ENCODE measurements around the gene MYOF. TPM values are rescaled to one million over a fixed set of nuclear protein-coding genes. Genes with fewer than 3 reads are reported as not detected.
"Not testable (repeated sequence)": the region's sequence is repeated elsewhere in the genome, so short reads cannot be mapped to it uniquely, and the experiment has no call there.

MYOF gene
- total and polyA plus RNA-seq, 7 experiments from 2014 or later, result 0.57 to 31.2 (median 1.5) TPM; not detected in 2

DNA sequence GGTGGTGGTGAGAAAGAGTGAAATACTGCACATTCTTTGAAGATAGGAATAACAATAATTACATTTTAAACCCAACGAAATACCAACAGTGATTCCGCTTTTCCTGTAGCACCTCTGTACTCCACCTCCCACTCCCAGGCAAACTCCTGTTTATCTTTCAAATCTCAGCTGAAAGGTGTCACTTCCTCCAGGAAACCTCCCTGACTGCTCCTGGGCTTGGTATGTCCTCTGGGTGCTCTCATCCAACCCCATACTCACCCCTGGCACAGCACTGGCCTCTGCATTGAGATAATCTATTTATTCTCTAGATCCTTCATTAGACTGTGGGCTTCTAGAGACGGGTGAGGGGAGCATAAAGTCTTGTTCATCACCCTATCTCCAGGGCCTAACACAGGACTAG lies 148.0 kb downstream of the MYOF start:
- CTCF ChIA-PET, result no interaction called here
- no peak for DNase-seq
- intact Hi-C loops (cut with micrococcal nuclease), result no loop called here
- ATAC-seq, result no peak
- H3K4me3 ChIP-seq (ENCODE audit: low read length), result no peak overlapping the region
- H3K27me3 ChIP-seq (ENCODE audit: control insufficient read depth in 2 of 2, insufficient read depth in 2 of 2, low read length in 2 of 2), result no peaks in the 10 kb centered on the region
- no peak overlapping the region for H3K4me3 Mint-ChIP-seq
- no peaks in the 10 kb centered on the region for H3K36me3 ChIP-seq (ENCODE audit: control insufficient read depth in 2 of 3, insufficient read depth in 3 of 3, low read length in 3 of 3)
- no peak overlapping the region for H3K27ac ChIP-seq (ENCODE audit: low read depth, low read length)
- no peaks in the 10 kb centered on the region for H3K36me3 Mint-ChIP-seq
- POLR2A ChIA-PET, result no interaction called here
- no peak overlapping the region for H3K27ac Mint-ChIP-seq
- no peaks in the 10 kb centered on the region for H3K4me1 ChIP-seq (ENCODE audit: control insufficient read depth in 2 of 2, insufficient read depth in 2 of 2, low read length in 2 of 2)
- H3K9me3 ChIP-seq (ENCODE audit: control insufficient read depth in 2 of 3, low read length in 3 of 3), result no peaks in the 10 kb centered on the region
- peaks cover 0 to 10% (median 4%) of the 10 kb centered on the region in 5 donors for H3K27me3 Mint-ChIP-seq
- H3K4me1 Mint-ChIP-seq, result no peaks in the 10 kb centered on the region
- H3K9me3 Mint-ChIP-seq, result no peaks in the 10 kb centered on the region

DNA sequence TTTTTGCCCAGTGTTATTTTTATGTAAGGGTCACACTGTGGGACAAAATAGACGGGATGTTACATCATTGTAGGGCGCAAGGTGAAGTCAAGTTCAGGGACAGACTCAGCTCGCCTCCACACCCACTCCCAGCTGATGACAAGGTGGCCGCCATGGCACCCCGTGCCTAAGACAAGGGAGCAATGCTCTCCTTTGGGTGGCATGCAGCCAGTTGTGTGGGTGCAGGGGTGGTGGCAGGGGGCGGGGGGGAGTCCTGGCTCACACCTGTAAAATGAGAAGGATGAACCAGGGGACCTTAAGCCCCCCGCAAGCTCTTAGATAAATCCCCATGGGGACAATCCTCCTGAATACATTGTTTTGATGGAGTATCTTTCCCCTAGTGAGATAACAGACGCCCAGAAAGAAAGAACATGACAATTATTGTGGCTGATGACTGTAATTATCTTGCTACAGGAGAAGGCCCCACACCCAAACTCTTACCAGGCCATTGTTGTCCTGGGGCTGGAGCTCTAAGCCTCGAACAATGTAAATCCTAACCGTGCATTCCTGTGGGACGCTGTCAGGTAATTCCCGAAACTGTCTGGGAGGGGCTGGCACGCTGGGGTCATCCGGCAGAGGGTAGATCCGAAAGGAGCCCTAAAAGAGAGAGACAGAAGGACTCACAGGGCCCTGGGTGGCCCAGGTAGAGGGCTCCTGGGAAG lies 148.7 kb downstream of the MYOF start:
- CTCF ChIA-PET, result no interaction called here
- POLR2A ChIA-PET, result no interaction called here

DNA sequence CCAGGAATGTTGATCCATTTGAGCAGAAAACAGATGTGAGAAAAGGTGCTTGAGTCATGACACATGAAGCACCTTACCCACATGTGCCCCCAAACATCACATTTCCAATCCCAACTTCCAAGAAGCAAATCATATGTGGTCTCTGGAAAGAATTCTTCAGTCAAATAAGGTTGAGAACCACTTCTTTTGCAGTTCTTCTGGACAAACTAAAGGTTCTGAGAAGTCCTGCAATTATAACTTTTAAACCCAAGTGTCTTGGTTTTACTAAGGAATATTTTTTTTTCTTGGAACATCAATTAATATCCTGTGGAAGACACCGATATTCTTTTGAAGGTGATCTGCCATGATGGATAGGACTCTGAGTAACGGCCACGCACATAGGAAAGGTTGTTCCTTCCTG lies 151.3 kb downstream of the MYOF start:
- Histone ChIP-seq H3K27ac (ENCODE audit: low read depth, low read length) (no peak overlapping the region), H3K27me3 (ENCODE audit: control insufficient read depth in 2 of 2, insufficient read depth in 2 of 2, low read length in 2 of 2) (no peaks in the 10 kb centered on the region), H3K9me3 (ENCODE audit: control insufficient read depth in 2 of 3, low read length in 3 of 3) (no peaks in the 10 kb centered on the region), H3K4me1 (ENCODE audit: control insufficient read depth in 2 of 2, insufficient read depth in 2 of 2, low read length in 2 of 2) (no peaks in the 10 kb centered on the region), H3K4me3 (ENCODE audit: low read length) (no peak overlapping the region), H3K36me3 (ENCODE audit: control insufficient read depth in 2 of 3, insufficient read depth in 3 of 3, low read length in 3 of 3) (no peaks in the 10 kb centered on the region)
- ATAC-seq (no peak), DNase-seq (no peak)
- POLR2A ChIA-PET, result no interaction called here
- no peak overlapping the region for H3K27ac Mint-ChIP-seq
- H3K27me3 Mint-ChIP-seq, result peaks cover 0 to 23% (median 0%) of the 10 kb centered on the region in 5 donors
- no peaks in the 10 kb centered on the region for H3K36me3 Mint-ChIP-seq
- intact Hi-C loops (cut with micrococcal nuclease), result no loop called here
- CTCF ChIA-PET, result no interaction called here
- peaks cover 0 to 4% (median 0%) of the 10 kb centered on the region in 11 donors for H3K9me3 Mint-ChIP-seq
- no peaks in the 10 kb centered on the region for H3K4me1 Mint-ChIP-seq
- H3K4me3 Mint-ChIP-seq, result no peak overlapping the region

More for the DNA sequence above, 148.7 kb downstream of the MYOF start:
- no peak overlapping the region for H3K27ac Mint-ChIP-seq
- ATAC-seq (no peak), DNase-seq (no peak)
- no peaks in the 10 kb centered on the region for H3K4me1 Mint-ChIP-seq
- no peak overlapping the region for H3K4me3 ChIP-seq (ENCODE audit: low read length)
- H3K4me1 ChIP-seq (ENCODE audit: control insufficient read depth in 2 of 2, insufficient read depth in 2 of 2, low read length in 2 of 2), result no peaks in the 10 kb centered on the region
- no peak overlapping the region for H3K27ac ChIP-seq (ENCODE audit: low read depth, low read length)
- no peaks in the 10 kb centered on the region for H3K9me3 ChIP-seq (ENCODE audit: control insufficient read depth in 2 of 3, low read length in 3 of 3)
- intact Hi-C loops (cut with micrococcal nuclease), result no loop called here
- H3K9me3 Mint-ChIP-seq, result no peaks in the 10 kb centered on the region
- no peaks in the 10 kb centered on the region for H3K36me3 Mint-ChIP-seq
- H3K36me3 ChIP-seq (ENCODE audit: control insufficient read depth in 2 of 3, insufficient read depth in 3 of 3, low read length in 3 of 3), result no peaks in the 10 kb centered on the region
- peaks cover 0 to 14% (median 3%) of the 10 kb centered on the region in 5 donors for H3K27me3 Mint-ChIP-seq
- H3K4me3 Mint-ChIP-seq, result no peak overlapping the region
- no peaks in the 10 kb centered on the region for H3K27me3 ChIP-seq (ENCODE audit: control insufficient read depth in 2 of 2, insufficient read depth in 2 of 2, low read length in 2 of 2)

DNA sequence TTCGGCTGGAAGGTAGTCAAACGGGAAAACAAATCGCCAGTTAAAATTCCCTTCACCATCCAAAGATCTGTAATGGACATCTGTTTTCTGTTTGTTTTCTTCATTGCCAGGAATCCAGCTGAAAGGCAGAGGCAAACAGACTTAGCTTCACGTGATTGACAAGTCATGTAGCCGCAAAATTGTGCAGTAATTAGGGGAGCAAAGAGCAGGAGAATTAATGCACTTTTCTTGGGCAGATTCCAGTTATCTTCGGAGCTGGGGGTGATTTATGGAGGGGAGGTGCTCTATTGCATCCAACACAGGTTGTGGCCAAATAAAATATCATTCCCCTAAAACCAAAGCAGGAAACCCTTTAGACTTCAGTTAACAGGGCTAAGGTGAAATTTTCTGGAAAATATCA lies 162.2 kb downstream of the MYOF start:
- ChIA-PET POLR2A (no interaction called here), CTCF (no interaction called here)
- peaks cover 0 to 3% (median 0%) of the 10 kb centered on the region in 11 donors for H3K9me3 Mint-ChIP-seq
- ATAC-seq, result no peak
- Histone ChIP-seq H3K36me3 (ENCODE audit: control insufficient read depth in 2 of 3, insufficient read depth in 3 of 3, low read length in 3 of 3) (no peaks in the 10 kb centered on the region), H3K4me1 (ENCODE audit: control insufficient read depth in 2 of 2, insufficient read depth in 2 of 2, low read length in 2 of 2) (no peaks in the 10 kb centered on the region), H3K27ac (ENCODE audit: low read depth, low read length) (no peak overlapping the region), H3K9me3 (ENCODE audit: control insufficient read depth in 2 of 3, low read length in 3 of 3) (no peaks in the 10 kb centered on the region), H3K4me3 (ENCODE audit: low read length) (no peak overlapping the region), H3K27me3 (ENCODE audit: control insufficient read depth in 2 of 2, insufficient read depth in 2 of 2, low read length in 2 of 2) (no peaks in the 10 kb centered on the region)
- H3K4me3 Mint-ChIP-seq, result no peak overlapping the region
- H3K36me3 Mint-ChIP-seq, result no peaks in the 10 kb centered on the region
- DNase-seq, result no peak
- no peak overlapping the region for H3K27ac Mint-ChIP-seq
- intact Hi-C loops (cut with micrococcal nuclease), result no loop called here
- peaks cover 0 to 13% (median 0%) of the 10 kb centered on the region in 5 donors for H3K27me3 Mint-ChIP-seq
- H3K4me1 Mint-ChIP-seq, result peaks cover 0 to 7% (median 0%) of the 10 kb centered on the region in 7 donors

DNA sequence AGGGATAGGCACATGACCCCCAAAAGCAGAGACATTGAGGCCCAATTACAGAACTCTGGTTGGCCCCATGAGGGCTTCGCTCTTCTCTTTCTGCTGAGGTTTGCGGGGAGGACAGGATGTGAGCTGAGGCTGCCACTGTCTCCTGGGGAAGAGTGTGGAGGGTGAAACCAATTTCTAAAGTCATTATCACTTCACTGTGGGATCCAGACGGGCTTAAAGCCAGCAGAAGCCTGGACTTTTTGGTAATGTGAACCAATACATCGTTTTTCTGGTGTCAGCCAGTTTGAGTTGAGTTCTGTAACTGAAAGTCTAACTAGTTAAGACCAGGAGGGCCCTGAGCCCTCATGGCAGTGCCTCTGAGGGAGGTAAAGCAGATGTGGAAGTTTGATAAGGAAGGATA lies 163.0 kb downstream of the MYOF start:
- no peak overlapping the region for H3K27ac ChIP-seq (ENCODE audit: low read depth, low read length)
- DNase-seq (no peak), ATAC-seq (no peak)
- H3K27me3 ChIP-seq (ENCODE audit: control insufficient read depth in 2 of 2, insufficient read depth in 2 of 2, low read length in 2 of 2), result no peaks in the 10 kb centered on the region
- Mint-ChIP-seq H3K9me3 (peaks cover 0 to 2% (median 0%) of the 10 kb centered on the region in 11 donors), H3K36me3 (no peaks in the 10 kb centered on the region), H3K4me1 (peaks cover 0 to 8% (median 0%) of the 10 kb centered on the region in 7 donors), H3K4me3 (no peak overlapping the region), H3K27me3 (peaks cover 0 to 17% (median 0%) of the 10 kb centered on the region in 5 donors), H3K27ac (no peak overlapping the region)
- intact Hi-C loops (cut with micrococcal nuclease), result no loop called here
- ChIA-PET CTCF (no interaction called here), POLR2A (no interaction called here)
- no peaks in the 10 kb centered on the region for H3K9me3 ChIP-seq (ENCODE audit: control insufficient read depth in 2 of 3, low read length in 3 of 3)
- H3K4me1 ChIP-seq (ENCODE audit: control insufficient read depth in 2 of 2, insufficient read depth in 2 of 2, low read length in 2 of 2), result no peaks in the 10 kb centered on the region
- no peaks in the 10 kb centered on the region for H3K36me3 ChIP-seq (ENCODE audit: control insufficient read depth in 2 of 3, insufficient read depth in 3 of 3, low read length in 3 of 3)
- H3K4me3 ChIP-seq (ENCODE audit: low read length), result no peak overlapping the region

DNA sequence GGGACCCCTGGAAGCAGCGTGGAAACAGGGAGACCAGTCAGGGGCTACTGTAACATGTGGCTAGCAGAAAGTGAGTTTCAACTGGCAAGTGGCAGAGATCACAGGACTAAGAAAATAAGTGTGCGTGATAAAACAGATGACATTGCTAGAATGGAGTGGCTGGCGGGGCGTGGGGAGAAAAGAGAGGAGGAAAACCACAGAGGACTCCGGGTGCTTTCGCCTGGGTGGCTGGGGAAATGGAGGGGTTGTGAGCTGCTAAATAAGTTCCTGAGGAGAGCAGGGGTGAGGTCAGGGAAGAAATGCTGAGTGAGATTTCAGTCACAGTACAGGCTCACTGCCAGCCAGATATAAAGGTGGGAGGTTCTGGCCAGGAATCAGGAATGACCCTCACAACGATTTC lies 166.9 kb downstream of the MYOF start:
- no peak for ATAC-seq
- Mint-ChIP-seq H3K27me3 (peaks cover 0 to 17% (median 5%) of the 10 kb centered on the region in 5 donors), H3K36me3 (no peaks in the 10 kb centered on the region), H3K4me3 (no peak overlapping the region), H3K9me3 (peaks cover 0 to 2% (median 0%) of the 10 kb centered on the region in 11 donors), H3K4me1 (peaks cover 0 to 11% (median 0%) of the 10 kb centered on the region in 7 donors), H3K27ac (no peak overlapping the region)
- intact Hi-C loops (cut with micrococcal nuclease), result no loop called here
- no peak for DNase-seq
- Histone ChIP-seq H3K4me1 (ENCODE audit: control insufficient read depth in 2 of 2, insufficient read depth in 2 of 2, low read length in 2 of 2) (no peaks in the 10 kb centered on the region), H3K27ac (ENCODE audit: low read depth, low read length) (no peak overlapping the region), H3K27me3 (ENCODE audit: control insufficient read depth in 2 of 2, insufficient read depth in 2 of 2, low read length in 2 of 2) (no peaks in the 10 kb centered on the region), H3K9me3 (ENCODE audit: control insufficient read depth in 2 of 3, low read length in 3 of 3) (no peaks in the 10 kb centered on the region), H3K4me3 (ENCODE audit: low read length) (no peak overlapping the region), H3K36me3 (ENCODE audit: control insufficient read depth in 2 of 3, insufficient read depth in 3 of 3, low read length in 3 of 3) (no peaks in the 10 kb centered on the region)
- ChIA-PET CTCF (no interaction called here), POLR2A (no interaction called here)

DNA sequence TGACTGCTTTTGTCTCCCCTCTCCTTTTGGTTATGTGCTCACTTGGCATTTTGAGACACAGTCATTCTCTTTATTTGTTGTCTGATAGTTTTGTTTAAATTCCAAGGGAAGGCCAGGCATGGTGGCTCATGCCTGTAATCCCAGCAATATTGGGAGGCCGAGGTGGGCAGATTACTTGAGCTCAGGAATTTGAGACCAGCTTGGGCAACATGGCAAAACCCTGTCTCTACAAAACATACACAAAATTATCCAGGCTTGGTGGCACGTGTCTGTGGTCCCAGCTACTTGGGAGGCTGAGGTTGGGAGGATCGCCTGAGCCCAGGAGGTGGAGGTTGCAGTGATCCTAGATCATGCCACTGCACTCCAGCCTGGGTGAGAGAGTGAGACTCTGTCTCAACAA lies 167.5 kb downstream of the MYOF start:
- H3K9me3 Mint-ChIP-seq; CTCF ChIA-PET; H3K36me3 Mint-ChIP-seq; H3K9me3 ChIP-seq (ENCODE audit: control insufficient read depth in 2 of 3, low read length in 3 of 3); H3K27ac Mint-ChIP-seq; H3K27me3 ChIP-seq (ENCODE audit: control insufficient read depth in 2 of 2, insufficient read depth in 2 of 2, low read length in 2 of 2); H3K36me3 ChIP-seq (ENCODE audit: control insufficient read depth in 2 of 3, insufficient read depth in 3 of 3, low read length in 3 of 3); ATAC-seq; H3K4me3 ChIP-seq (ENCODE audit: low read length); intact Hi-C loops (cut with micrococcal nuclease); H3K27ac ChIP-seq (ENCODE audit: low read depth, low read length); H3K4me3 Mint-ChIP-seq; DNase-seq; POLR2A ChIA-PET; H3K4me1 ChIP-seq (ENCODE audit: control insufficient read depth in 2 of 2, insufficient read depth in 2 of 2, low read length in 2 of 2): not testable (repeated sequence)
- Mint-ChIP-seq H3K4me1 (peaks cover 0 to 11% (median 0%) of the 10 kb centered on the region in 7 donors), H3K27me3 (peaks cover 0 to 17% (median 5%) of the 10 kb centered on the region in 5 donors)

Measured in naive thymus-derived CD4-positive, alpha-beta T cell (primary cell).